Choroid plexus epithelial cell (primary cell): ENCODE data around the gene NLGN4X.

Source experiments
- DNase-seq: peaks from one replicate; pipeline ENCODE4 v3.0.0-alpha.2; 2010; ENCODE audit warnings: low read depth
- H3K4me3 ChIP-seq: 2 replicates; pipeline ENCODE4 v1.5.1; 2011; ENCODE audit warnings: low read depth, mild to moderate bottlenecking, control low read depth, low read length, moderate library complexity
- CTCF ChIP-seq: conservative IDR thresholded peaks from 2 replicates; pipeline ENCODE4 v1.5.1; 2011; ENCODE audit warnings: low read depth, mild to moderate bottlenecking, control low read depth, inconsistent platforms, low read length, moderate library complexity

Gene NLGN4X

DNA sequence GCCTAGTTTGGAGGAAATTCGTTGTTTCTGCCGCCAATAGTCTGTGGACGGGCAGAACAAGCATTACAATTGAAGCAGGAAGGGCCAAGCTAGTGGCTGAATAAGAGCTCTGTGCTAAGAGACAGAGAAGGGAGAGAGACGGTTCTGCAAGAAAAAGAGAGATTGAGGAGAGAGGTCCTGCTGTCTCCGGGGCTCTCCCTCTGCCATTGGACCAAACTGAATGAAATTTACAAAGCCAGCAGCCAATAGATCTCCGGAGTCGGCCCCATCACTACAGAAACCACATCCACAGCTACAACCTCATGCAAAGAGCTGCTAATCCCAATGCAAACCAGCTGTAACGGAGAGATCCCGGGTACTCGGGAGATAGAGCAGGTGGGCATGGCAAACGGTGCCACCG lies at the start of gene NLGN4X:
Gene NLGN4X (minus strand): TSS at position 148 of the 400 bp plus-strand sequence. CDS start 77,401 bp downstream, outside the sequence.
- no peak within 1 kb of the TSS for H3K4me3 ChIP-seq
- DNase-seq = no peak
- TF ChIP-seq CTCF = no peak

DNA sequence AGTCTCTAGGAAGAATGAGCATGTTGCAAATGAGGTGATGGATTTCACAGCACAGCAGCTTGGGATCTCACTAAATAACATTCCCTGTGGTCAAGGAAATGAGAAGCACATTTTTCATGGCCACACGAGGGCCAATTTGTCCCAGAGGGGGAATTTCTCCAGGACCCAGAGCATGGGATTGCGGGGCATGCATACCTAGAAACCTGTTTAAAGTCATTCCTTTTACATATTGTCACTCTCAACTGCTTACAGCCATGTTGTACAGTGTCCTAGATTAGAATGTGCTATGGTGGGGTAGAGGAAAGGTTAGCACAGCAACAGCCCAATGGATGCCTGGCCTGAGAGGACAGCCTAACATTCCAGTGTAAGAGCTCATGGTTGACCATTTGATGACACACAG lies 37.4 kb upstream of the NLGN4X start:
- TF ChIP-seq CTCF = no peak

GRCh38 chrX:6262959-6263358 lies 34.3 kb upstream of the NLGN4X start:
- no peak overlapping the region for H3K4me3 ChIP-seq
- TF ChIP-seq CTCF = no peak
- no peak for DNase-seq

More for the DNA sequence above, 37.4 kb upstream of the NLGN4X start:
- H3K4me3 ChIP-seq = no peak overlapping the region
- DNase-seq = no peak

GRCh38 chrX:6257025-6257424 lies 28.4 kb upstream of the NLGN4X start:
- H3K4me3 ChIP-seq = no peak overlapping the region
- TF ChIP-seq CTCF = no peak
- no peak for DNase-seq

DNA sequence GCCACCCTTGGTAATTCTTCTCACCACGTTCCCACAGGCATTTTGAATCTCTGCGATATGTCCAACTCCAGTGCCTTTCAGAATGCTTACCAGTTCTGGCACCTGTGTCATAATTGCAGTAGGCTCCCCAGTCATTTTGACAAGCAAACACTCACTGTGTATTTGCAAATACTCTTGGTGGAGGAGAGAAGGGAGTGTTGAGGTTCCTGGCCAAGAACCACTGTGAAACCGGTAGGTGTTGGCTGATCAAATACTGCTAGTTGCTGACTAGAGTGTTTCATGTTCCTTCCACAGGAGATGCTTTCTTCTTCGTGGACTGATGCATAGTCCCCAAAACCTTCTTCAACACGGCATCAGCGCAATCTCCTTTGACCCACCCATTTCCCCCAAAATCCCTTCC lies 16.0 kb upstream of the NLGN4X start:
- no peak for TF ChIP-seq CTCF
- DNase-seq = no peak
- no peak overlapping the region for H3K4me3 ChIP-seq

DNA sequence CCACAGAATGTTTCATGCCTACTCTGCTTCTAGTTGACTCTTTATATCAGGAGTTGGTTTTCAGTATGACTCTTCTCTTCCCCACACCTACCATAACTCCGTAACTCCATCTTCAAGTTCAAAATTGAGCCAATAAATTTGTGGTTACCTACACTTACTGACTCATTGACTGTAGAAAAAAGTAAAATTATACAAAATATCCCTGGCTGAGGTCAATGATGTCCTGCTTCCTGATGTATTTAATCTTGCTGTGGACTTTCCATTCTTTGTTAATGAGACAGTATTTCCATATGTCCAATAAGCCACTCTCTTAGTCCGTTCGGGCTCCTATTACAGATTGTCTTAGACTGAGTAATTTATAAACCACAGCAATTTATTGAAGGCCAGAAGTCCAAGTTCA lies 9.9 kb upstream of the NLGN4X start:
- no peak for DNase-seq
- TF ChIP-seq CTCF = no peak
- H3K4me3 ChIP-seq = no peak overlapping the region

DNA sequence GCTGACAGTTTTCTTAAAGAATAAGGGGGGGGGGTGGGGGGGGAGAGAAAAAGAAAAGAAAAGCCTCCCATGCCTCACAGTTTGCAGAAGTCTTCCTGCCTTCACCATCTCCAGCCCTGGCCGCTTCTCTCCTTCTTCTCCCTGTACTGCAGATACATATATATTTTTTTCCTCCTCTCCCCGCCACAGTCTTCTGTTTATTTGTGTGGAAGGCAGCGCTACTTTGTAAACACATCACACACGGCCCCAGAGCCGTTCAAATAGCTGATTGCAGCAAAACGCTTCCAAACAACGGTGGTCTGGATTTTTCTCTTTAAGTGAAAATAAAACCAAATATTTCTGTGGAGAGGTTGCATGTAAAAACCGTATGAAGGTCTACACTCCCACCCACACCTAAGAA lies 732 bp downstream of the NLGN4X start:
- no peak overlapping the region for H3K4me3 ChIP-seq
- no peak for TF ChIP-seq CTCF
- no peak for DNase-seq
